Measurements from ENCODE around the gene ASPN. TPM values are rescaled to one million over a fixed set of nuclear protein-coding genes. Genes with fewer than 3 reads are reported as not detected.
A peak's percentile ranks its signal among the peaks of the same experiment; 100 is the strongest.

Gene ASPN
- total RNA-seq, 1 donor, result 65.8 TPM

DNA sequence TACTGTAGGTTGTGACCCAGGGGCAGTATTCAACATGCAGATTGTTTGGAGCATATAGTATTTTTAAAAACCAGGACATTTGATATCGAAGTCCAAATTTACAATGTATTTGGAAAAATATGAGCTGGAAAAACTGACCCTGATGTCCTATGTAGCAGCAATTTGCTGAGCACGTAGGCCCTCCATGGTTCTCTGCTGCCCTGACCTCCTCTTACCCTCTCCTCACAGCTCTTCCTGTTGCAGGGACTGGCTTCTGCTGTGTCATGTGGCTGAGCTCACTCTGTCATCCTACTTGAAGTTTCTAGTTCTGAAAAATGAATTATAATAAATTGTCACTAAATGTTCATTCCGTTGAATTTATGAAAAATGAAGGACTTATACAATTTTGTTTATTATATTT is 4.1 kb upstream of the ASPN start:
- no peak overlapping the region for H3K4me3 ChIP-seq (ENCODE audit: low read depth, low read length)
- DNase-seq (ENCODE audit: low read depth), result no peak
- TF ChIP-seq, protein P1, sequence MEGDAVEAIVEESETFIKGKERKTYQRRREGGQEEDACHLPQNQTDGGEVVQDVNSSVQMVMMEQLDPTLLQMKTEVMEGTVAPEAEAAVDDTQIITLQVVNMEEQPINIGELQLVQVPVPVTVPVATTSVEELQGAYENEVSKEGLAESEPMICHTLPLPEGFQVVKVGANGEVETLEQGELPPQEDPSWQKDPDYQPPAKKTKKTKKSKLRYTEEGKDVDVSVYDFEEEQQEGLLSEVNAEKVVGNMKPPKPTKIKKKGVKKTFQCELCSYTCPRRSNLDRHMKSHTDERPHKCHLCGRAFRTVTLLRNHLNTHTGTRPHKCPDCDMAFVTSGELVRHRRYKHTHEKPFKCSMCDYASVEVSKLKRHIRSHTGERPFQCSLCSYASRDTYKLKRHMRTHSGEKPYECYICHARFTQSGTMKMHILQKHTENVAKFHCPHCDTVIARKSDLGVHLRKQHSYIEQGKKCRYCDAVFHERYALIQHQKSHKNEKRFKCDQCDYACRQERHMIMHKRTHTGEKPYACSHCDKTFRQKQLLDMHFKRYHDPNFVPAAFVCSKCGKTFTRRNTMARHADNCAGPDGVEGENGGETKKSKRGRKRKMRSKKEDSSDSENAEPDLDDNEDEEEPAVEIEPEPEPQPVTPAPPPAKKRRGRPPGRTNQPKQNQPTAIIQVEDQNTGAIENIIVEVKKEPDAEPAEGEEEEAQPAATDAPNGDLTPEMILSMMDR (IDR thresholded peaks at IDR 0.05; ENCODE audit: insufficient read depth, low read length), result no peak

DNA sequence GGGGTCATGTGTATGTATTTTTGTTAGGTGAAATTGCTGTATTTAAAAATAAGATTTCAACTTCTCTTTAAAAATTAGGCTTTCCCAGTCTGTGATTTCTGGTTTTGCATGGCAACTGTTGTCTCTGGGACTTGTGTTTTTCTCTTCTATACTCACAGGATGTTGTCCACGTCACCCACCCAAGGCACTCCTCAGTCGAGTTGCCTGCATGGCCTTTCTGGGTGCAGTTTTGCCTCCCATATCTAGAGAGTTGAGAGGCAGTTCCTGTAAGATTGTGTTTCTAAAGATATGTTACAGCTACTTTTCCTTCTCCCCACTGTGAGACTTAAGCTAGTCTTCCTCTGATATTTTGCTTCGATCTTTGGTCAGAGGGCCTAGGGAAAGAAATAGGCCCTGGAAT is 2.3 kb upstream of the ASPN start:
- TF ChIP-seq, protein P1 (IDR thresholded peaks at IDR 0.05; ENCODE audit: insufficient read depth, low read length), result no peak
- no peak overlapping the region for H3K4me3 ChIP-seq (ENCODE audit: low read depth, low read length)
- DNase-seq (ENCODE audit: low read depth), result no peak

DNA sequence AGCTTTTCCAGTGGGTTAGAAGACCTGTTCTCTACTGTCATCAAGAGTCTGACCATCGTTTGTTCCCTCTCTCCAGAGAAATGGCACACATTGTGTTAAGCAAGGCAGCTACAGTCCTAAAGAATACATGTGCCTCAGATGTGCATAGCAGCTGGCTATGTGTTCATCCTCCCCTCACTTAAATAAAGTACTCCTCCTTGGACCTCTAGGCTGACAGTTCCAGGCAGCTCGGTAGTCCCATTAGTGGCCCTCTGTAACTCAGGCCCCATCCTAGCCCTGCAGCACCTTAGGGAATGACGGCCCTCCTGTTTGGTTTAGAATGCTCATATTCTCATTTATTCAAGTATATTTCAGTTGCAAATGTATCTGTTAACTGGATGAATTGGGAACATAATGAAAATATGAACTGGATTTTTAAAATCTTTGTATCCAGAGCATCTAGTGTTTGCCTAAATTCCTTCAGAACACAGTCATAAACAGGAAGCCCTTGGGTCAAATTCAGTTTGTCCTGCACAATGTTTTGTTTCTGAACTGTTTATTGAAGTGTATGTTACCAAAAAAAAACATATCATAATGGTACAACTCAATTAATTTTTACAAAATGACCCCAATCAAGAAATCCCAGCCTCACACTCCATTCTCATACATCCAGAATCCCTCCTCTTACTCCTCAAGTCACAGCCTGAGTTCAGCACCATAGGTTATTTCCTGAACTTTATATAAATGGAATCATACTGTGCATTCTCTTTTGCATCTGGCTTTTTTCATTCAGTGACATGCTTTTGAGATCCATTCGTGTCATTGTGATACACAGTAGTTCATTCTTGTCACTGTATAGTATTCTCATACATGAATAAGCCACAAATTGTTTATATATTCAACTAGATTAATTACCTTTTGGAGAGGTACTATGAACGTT is 1.6 kb upstream of the ASPN start:
- TF ChIP-seq, protein P1 (IDR thresholded peaks at IDR 0.05; ENCODE audit: insufficient read depth, low read length), result no peak
- no peak overlapping the region for H3K4me3 ChIP-seq (ENCODE audit: low read depth, low read length)
- peak; percentile 46 for DNase-seq (ENCODE audit: low read depth)

DNA sequence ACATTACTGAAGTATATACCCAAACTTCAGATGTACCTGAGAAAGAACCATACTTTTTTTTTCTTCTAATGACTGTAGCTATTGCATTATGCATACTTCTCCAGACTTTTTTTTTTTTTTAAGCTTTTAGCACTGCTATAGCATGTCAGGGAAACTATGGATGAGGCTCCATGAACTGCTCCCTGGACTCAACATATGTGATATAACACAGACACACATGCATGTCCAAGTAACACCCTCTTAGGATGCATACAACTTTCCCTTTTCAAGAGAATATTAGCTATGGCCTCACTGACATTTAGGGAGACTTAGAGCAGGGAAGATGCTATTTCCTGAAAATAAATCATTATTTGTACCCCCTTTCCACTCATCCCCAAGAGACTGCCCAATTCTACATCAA is 499 bp upstream of the ASPN start:
- H3K4me3 ChIP-seq (ENCODE audit: low read depth, low read length), result no peak overlapping the region
- no peak for DNase-seq (ENCODE audit: low read depth)
- TF ChIP-seq, protein P1 (IDR thresholded peaks at IDR 0.05; ENCODE audit: insufficient read depth, low read length), result no peak

DNA sequence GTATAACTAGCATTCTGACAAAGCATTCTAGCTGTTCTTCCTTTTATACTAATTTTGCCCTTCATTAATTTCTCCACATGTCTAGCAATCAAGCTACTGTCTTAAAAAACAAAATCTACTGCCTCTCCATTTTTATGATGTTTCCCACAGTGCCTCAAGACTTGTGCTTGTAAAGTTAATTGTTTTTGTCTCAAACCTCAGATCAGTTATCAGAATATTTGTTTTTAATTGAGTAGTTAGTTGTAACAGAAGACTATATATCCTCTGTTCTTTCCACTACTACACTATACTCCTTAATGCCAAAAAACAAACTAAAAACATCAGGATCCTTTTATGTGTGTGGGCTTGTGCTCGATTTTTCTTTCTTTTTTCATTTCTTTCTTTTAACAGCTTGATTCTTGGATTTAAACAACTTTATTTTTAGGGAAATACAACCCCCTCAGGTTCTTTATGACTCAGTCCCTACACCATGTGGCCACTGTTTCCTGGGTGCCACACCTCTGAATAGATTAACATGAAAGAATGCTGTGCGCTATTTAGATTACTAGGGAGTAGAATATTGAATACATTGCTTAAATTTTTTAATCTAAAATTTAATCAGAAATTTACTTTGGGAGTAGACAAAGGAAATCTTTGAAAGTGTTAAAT is 1.2 kb downstream of the ASPN start:
- DNase-seq (ENCODE audit: low read depth), result peak; percentile 52
- TF ChIP-seq, protein P1 (IDR thresholded peaks at IDR 0.05; ENCODE audit: insufficient read depth, low read length), result no peak
- H3K4me3 ChIP-seq (ENCODE audit: low read depth, low read length), result peak overlapping the region; percentile 56

DNA sequence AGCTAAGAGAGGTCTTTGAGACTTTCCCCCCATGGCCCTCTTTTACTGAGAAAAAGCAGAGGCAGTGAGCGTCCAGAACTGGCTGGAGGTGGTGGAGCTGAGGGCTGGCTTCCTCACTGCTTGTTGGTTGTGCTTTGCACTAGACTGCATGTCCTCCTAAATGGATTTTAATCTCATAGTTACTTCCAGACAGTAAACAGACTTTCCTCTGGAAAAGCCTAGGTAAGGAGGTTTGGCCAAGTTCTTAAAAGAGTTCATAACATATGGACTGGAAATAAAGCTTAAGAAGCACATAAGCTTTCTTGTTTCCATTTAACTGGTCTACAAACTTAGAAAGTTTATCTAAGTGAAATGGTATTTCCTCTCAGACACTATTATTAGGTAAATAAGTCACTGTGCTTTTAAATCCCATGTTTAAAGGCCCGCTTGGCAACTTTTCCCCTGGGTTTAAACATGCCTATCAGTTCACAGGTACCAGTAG is 2.0 kb downstream of the ASPN start:
- peak; percentile 45 for DNase-seq (ENCODE audit: low read depth)
- peak overlapping the region; percentile 56 for H3K4me3 ChIP-seq (ENCODE audit: low read depth, low read length)
- TF ChIP-seq, protein P1 (IDR thresholded peaks at IDR 0.05; ENCODE audit: insufficient read depth, low read length), result no peak

Measured in fibroblast of the aortic adventitia (primary cell).